A673 (cell line): ENCODE data around the gene CALCR.

Experiments used
- CTCF ChIP-seq: fragments of 300-800, 200-600 bp; sonication (generic); conservative IDR thresholded peaks from 2 replicates; pipeline ENCODE4 v1.5.1; 2017; ENCODE audit warnings: low read depth, mild to moderate bottlenecking, antibody characterized with exemption, low read length, moderate library complexity, mixed read lengths
- EZH2 ChIP-seq: fragments of 200-600 bp; sonication (generic); IDR thresholded peaks from 2 replicates; pipeline ENCODE4 v1.6.1; 2017; ENCODE audit warnings: borderline replicate concordance, low read depth, mild to moderate bottlenecking, mixed read lengths, antibody characterized with exemption, low read length; ENCODE audit not compliant: poor library complexity, severe bottlenecking

GRCh38 chr7:93432130-93432529, 142.4 kb downstream of the CALCR start:
- no peak for TF ChIP-seq CTCF
- TF ChIP-seq EZH2: no peak
